Stimulated activated naive CD8-positive, alpha-beta T cell treated with anti-CD3 and anti-CD28 coated beads, Interleukin-15, Interleukin-2, amounts not matched to agents 100 U/mL and 50 U/mL, for 24 hours (primary cell): ENCODE results near the gene MAGED2.
"Not testable (repeated sequence)": the region's sequence is repeated elsewhere in the genome, so short reads cannot be mapped to it uniquely, and the experiment has no call there.

Experiments used
- ATAC-seq: fragments of 150-1000 bp; cut with Tn5 transposase; one replicate; pipeline ENCODE4 v1.10.0; 2021
- DNase-seq: peaks from one replicate; pipeline ENCODE4 v3.0.0; 2021

MAGED2 gene, protein sequence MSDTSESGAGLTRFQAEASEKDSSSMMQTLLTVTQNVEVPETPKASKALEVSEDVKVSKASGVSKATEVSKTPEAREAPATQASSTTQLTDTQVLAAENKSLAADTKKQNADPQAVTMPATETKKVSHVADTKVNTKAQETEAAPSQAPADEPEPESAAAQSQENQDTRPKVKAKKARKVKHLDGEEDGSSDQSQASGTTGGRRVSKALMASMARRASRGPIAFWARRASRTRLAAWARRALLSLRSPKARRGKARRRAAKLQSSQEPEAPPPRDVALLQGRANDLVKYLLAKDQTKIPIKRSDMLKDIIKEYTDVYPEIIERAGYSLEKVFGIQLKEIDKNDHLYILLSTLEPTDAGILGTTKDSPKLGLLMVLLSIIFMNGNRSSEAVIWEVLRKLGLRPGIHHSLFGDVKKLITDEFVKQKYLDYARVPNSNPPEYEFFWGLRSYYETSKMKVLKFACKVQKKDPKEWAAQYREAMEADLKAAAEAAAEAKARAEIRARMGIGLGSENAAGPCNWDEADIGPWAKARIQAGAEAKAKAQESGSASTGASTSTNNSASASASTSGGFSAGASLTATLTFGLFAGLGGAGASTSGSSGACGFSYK

GRCh38 chrX:54807524-54808108 is at the start of gene MAGED2:
Gene MAGED2, plus strand, starts transcription at chrX:54807745. Its CDS starts 1,587 bp downstream, at chrX:54809332.
- DNase-seq = peak; percentile 29

GRCh38 chrX:54758114-54759055 is 49.2 kb upstream of the MAGED2 start:
- DNase-seq = no peak
- no peak for ATAC-seq

More at GRCh38 chrX:54807524-54808108, at the start of gene MAGED2:
- ATAC-seq = peak; percentile 43

DNA sequence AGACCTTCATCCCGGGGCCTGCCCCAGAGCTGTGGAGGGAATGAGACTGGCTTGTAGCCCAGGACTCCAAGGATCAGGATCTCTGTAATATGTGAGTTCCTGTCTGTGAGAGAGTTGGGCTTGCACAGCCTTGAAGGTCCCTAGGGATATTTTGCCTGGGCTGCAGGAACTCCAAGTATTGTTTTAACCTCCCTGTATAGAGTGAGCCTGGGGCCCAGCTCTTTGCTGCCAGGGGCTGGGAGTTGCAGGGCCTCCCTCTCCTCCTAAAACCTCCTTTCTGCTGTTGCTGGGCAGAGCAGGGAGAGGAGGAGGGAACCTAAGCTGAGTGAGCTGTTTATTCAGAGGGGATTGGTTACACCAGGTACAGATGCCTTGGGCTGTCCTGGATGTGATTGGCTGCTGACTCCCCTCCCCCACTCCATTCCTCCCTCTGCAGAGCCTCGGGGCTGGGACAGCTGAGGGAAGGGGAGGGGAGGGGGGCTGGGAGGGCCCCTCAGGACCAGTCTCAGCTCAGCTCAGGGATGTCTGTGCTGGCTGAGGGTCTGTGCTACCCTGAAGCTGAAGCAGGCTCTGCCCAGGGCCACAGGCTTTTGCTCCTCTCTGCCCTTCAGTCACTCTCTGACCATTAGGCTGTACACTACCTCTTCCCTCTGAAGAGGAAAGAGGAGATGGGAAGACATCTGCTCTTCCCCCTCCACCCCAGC is 33.0 kb upstream of the MAGED2 start:
- not testable (repeated sequence) for ATAC-seq, DNase-seq

GRCh38 chrX:54776061-54776460 is 31.5 kb upstream of the MAGED2 start:
- DNase-seq (no peak), ATAC-seq (no peak)

- DNase-seq = no peak
- ATAC-seq = no peak
These were observed 30.4 kb upstream of the MAGED2 start for GRCh38 chrX:54776987-54777672.

DNA sequence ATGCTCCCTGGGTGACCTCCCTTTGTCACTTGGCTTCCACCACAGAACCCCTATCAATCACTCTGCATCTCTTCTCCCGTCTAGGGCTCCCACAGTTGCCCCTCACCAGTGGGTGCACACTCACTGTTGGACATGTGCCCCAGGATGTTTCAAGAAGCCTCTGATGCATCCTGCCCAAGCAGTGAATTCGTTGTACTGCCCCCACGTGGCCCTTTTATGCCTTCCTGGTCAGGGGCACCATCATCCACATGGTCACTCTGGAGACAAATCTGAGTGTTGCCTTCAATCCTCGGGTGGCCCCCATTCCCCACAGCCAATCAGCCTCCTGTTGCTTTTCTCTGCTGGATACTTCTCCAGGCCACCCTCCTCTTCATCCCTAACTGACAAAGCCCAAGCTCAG is 21.6 kb upstream of the MAGED2 start:
- ATAC-seq (no peak), DNase-seq (peak; percentile 6)

DNA sequence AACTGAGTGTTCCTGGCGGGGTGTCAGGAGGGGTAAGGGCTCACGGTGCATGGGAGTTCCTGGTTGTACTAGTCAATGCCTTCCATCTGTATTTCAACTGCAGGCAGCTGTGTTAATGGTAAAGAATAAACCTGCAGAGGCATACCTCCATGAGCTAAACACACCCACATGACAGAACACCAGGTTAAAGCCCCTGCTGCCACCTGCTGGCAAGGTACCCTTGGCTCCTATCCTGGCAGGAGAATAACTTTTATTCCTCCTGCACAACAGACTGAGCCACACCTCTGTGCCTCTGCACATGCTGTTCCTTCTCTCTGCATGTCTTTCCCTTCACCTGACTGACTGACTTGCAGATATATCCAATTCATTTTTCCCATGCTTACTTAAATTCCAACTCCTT is 20.6 kb upstream of the MAGED2 start:
- ATAC-seq = no peak
- peak; percentile 14 for DNase-seq

- ATAC-seq (no peak), DNase-seq (no peak)
These were observed 19.1 kb upstream of the MAGED2 start for GRCh38 chrX:54788446-54788845.

- DNase-seq, ATAC-seq: not testable (repeated sequence)
These were observed 18.1 kb upstream of the MAGED2 start for GRCh38 chrX:54789405-54789804.

- ATAC-seq (no peak), DNase-seq (no peak)
These were observed 13.5 kb upstream of the MAGED2 start for GRCh38 chrX:54794028-54794427.

GRCh38 chrX:54794795-54795194 is 12.8 kb upstream of the MAGED2 start:
- ATAC-seq = no peak
- no peak for DNase-seq

GRCh38 chrX:54798137-54798536 is 9.4 kb upstream of the MAGED2 start, which contains the start of gene ITIH6:
Gene ITIH6, minus strand, starts transcription at chrX:54798255. Its CDS starts 45 bp downstream, at chrX:54798210.
- no peak for ATAC-seq

GRCh38 chrX:54799046-54799445 is 8.5 kb upstream of the MAGED2 start:
- DNase-seq (no peak), ATAC-seq (no peak)

More at GRCh38 chrX:54798137-54798536, 9.4 kb upstream of the MAGED2 start, which contains the start of gene ITIH6:
- DNase-seq = no peak

DNA sequence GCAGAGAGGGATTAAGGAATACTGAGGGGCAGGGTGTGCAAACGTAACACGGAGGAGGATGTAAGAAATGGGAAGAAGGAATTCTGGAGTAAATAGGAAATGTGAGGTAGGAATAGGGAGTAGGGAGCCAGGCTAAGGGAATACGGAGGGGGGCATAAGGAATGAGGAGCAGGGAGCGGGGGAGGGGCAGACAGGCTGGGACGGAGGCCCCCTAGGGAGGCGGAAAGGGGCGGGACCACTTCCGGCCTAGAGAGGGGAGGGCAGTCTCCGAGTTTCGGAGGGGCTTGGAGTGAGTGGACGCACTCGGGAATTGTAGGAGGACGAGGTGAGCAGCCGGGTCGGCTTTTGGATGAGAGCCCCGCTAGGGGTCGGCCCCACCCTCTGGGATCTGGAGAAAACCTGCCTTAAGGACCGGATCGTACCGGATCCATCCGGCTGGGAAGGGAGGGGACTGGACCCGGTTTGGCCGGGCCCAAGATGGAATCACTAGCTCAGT is 612 bp downstream of the MAGED2 start:
- ATAC-seq (peak; percentile 38), DNase-seq (peak; percentile 58)

DNA sequence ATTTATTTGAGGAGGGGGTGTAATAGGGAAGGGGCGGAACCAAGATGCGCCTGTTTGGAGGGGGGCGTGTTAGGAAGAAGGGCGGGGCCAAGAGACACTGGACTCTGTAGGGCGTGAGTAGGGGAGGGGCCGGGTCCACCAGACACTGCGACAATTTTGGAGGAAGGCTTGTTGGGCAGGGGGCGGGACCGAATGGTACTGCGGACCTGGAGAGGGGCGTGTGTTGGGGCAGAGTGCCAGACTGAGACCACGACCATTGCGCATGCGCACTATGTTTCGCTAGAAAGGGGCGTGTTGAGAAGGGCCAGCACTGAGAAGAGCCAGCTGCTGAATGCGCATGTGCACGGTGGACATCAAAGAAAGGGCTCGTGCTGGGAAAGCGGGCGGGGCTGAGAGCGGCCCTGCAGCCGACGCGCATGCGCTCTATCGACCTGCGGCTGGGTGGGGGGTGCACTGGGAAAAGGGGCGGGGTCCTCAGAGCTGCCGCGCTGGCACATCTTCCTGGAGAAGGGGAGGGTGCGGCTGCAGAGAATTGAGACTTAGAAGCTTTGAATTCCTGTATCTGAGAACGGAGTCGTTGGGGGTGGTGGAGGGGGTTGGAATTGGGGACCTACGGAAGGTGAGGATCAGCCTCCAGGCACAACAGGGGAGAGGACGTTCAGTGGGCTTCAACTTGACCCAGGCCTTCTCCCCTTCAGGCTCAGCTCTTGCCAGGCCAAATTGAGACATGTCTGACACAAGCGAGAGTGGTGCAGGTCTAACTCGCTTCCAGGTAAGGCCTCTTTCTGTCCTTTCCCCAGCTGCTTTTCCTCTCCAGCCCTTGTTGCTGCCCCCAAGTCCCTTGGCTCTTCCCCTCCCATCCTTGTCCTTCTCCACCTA is 1.3 kb downstream of the MAGED2 start:
- ATAC-seq (peak; percentile 80), DNase-seq (peak; percentile 87)

GRCh38 chrX:54810532-54810931 is 3.0 kb downstream of the MAGED2 start:
- ATAC-seq (no peak), DNase-seq (no peak)

- DNase-seq (no peak), ATAC-seq (no peak)
These were observed 3.8 kb downstream of the MAGED2 start for GRCh38 chrX:54811301-54811885.

GRCh38 chrX:54812306-54812705 is 4.8 kb downstream of the MAGED2 start:
- DNase-seq = no peak
- no peak for ATAC-seq

DNA sequence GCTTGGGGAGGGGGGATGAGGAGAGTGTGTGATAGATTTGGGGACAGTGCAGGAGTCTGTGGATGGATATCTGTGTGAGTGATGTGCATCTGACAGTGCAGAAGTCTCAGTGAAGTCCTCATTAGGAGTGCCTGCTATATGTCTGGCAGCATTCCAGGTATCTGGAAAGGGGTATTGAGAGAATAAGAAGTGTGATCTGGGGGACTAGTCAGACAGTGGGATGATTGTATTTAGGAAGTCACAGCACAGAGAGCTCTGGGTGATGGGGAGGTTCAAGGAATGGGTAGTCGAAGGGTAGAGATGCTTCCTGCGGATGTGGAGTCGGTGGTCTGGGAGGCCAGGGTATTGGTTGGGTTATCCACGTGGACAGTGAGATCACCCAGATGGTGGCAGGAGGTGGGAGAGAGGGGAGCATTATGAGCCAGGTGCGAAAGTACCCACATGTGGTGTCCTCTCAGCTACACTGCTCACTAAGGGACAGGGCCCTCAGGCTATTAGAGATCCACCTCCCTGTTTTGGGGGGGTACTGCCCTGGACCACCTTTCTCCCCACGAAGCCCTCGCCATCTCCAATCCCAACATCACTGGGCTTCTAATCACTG is 9.8 kb downstream of the MAGED2 start:
- DNase-seq = no peak

More for the DNA sequence above, 9.8 kb downstream of the MAGED2 start:
- no peak for ATAC-seq
